Psoas muscle (tissue), 8 donors: ENCODE measurements around the gene GREB1. TPM values are rescaled to one million over a fixed set of nuclear protein-coding genes. Genes with fewer than 3 reads are reported as not detected.

Source experiments
- ATAC-seq, 4 donors: fragments of 200-7000 bp; cut with Tn5 transposase; one replicate each; pipeline ENCODE4 v1.9.1; 2020; ENCODE audit warnings: moderate library complexity in 3 of 4, mild to moderate bottlenecking in 2 of 4
- DNase-seq, 2 donors: peaks; one replicate each; pipeline ENCODE4 v3.0.0-alpha.2; 2020
- H3K27ac ChIP-seq: fragments of 200-600 bp; one replicate; pipeline ENCODE4 v1.8.0; 2022
- H3K27me3 ChIP-seq, 3 donors: fragments of 200-600 bp in 1 of 3; one replicate each; pipeline versions ENCODE4 v1.6.1 to v1.8.0; 2013 to 2022; ENCODE audit warnings: low read length in 2 of 3, mild to moderate bottlenecking in 2 of 3, moderate library complexity in 1 of 3; ENCODE audit not compliant: insufficient read depth in 3 of 3
- H3K36me3 ChIP-seq, 2 donors: fragments of 200-600 bp in 1 of 2; one replicate each; pipeline versions ENCODE4 v1.6.1 to v1.8.0; 2013 to 2022; ENCODE audit warnings: low read depth in 1 of 2, mild to moderate bottlenecking in 1 of 2, moderate library complexity in 1 of 2; ENCODE audit not compliant: insufficient read depth in 1 of 2
- H3K4me1 ChIP-seq: fragments of 200-600 bp; one replicate; pipeline ENCODE4 v1.8.0; 2022
- H3K4me3 ChIP-seq: fragments of 200-600 bp; one replicate; pipeline ENCODE4 v1.8.0; 2022; ENCODE audit warnings: mild to moderate bottlenecking
- H3K9me3 ChIP-seq: fragments of 200-600 bp; one replicate; pipeline ENCODE4 v1.8.0; 2022
- WGBS, 3 donors: extraction: QIAGEN DNeasy Blood & Tissue Kit; methylation state at CpG; one replicate each; pipeline versions ENCODE4 v1.1.6 to v1.1.7; 2013; 5-methylcytosine and 5-hydroxymethylcytosine counted together
- intact Hi-C, 2 donors: fragments of 100-400 bp; cut with DNase I; formaldehyde crosslinking; loops; one replicate each; pipeline versions ENCODE4 v1.11.0 to v1.14.2; 2022
- polyA plus RNA-seq, 3 donors: library from polyadenylated mRNA; stranded (reverse); fragments of 200-250 nt; gene quantifications; one replicate each; pipeline ENCODE4 v1.2.3, GENCODE V29; 2013
- total RNA-seq, 4 donors: library from RNA; stranded (reverse); fragmentation: NEBNext Ultra II Directional in 2 of 4; extraction: Animal tissue kit (Norgen Biotek cat#: 25700) in 2 of 4; gene quantifications; one replicate each; pipeline versions ENCODE4 v1.2.1 to v1.2.4, GENCODE V29; 2021 to 2023
- TF ChIP-seq, protein P1 (sequence below): fragments of 200-600 bp; IDR thresholded peaks from one replicate; pipeline ENCODE4 v1.8.0; 2022; ENCODE audit warnings: antibody characterized with exemption
- donor health status: healthy with polysubstance abuse.
- donor health status: DM: no; HTN: no; CAD: no; lungs with moderate emphysema.
- donor health status: Bipolar disorder and iron deficiency.
- donor health status: healthy.
- donor health status: DM: yes; HTN: yes; CAD: no.
- donor health status: DM: no; HTN: no; CAD: no.
- donor health status: DM: no; HTN: no; CAD: no.
- donor health status: DM: yes; HTN: yes; CAD: no.

The GREB1 gene
- total and polyA plus RNA-seq, 7 donors: 1.3 to 17.5 (median 3.2) TPM

DNA sequence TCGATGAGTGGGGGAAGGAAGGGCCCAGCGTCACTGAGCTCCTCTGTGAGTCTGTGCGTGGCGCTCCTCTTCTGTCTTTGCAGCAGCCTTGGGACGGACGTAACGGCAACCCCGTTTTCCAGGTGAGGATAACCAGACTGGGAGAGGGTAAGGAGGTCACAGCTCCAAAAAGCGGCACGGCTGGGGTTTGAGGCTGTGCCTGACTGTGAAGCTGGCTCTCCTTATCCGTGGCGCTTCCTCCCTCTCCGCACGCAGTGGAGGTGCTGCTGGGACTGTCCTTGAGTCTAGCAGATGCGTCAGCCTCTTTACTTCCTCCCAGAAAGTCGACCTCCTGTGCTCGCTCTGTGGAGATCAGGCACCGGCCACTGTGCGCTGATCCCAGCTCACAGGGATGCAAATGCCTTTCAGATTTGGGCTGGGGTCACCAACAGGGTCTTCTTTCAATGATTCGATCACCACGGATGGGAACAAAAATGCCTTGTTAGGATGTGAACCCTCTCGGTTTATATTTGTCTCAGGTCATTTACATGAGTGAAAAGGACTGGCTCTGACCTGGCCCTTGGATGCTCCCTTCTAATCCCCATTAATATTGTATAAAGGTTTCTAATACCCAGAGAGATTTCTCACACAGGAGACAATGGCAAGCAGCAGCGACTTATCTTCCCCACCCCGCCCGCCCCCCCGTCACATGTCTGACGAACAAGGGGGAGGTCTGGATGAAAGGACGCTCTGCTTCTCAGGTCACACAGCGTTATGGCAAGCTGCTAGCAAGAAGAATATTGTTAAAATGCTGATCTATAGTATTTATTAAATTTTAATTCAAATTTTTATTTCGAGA is 37.8 kb upstream of the GREB1 start:
- Histone ChIP-seq H3K36me3 (no peaks in the 10 kb centered on the region), H3K27ac (peak overlapping the region; percentile 79), H3K27me3 (no peaks in the 10 kb centered on the region), H3K4me1 (peaks cover 33% of the 10 kb centered on the region), H3K4me3 (no peak overlapping the region), H3K9me3 (no peaks in the 10 kb centered on the region)
- DNase-seq: no peak
- intact Hi-C loops: loop anchor here in 1 of 2 donors (5.0 kb wide), 1 partner anchor 46 kb away; no protein-coding TSS in a partner anchor
- TF ChIP-seq, protein P1, sequence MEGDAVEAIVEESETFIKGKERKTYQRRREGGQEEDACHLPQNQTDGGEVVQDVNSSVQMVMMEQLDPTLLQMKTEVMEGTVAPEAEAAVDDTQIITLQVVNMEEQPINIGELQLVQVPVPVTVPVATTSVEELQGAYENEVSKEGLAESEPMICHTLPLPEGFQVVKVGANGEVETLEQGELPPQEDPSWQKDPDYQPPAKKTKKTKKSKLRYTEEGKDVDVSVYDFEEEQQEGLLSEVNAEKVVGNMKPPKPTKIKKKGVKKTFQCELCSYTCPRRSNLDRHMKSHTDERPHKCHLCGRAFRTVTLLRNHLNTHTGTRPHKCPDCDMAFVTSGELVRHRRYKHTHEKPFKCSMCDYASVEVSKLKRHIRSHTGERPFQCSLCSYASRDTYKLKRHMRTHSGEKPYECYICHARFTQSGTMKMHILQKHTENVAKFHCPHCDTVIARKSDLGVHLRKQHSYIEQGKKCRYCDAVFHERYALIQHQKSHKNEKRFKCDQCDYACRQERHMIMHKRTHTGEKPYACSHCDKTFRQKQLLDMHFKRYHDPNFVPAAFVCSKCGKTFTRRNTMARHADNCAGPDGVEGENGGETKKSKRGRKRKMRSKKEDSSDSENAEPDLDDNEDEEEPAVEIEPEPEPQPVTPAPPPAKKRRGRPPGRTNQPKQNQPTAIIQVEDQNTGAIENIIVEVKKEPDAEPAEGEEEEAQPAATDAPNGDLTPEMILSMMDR: no peak
- no peak for ATAC-seq
- 60 to 68% (median 67%) methylated on average over 30 of the region's 30 CpGs for WGBS, 3 donors

DNA sequence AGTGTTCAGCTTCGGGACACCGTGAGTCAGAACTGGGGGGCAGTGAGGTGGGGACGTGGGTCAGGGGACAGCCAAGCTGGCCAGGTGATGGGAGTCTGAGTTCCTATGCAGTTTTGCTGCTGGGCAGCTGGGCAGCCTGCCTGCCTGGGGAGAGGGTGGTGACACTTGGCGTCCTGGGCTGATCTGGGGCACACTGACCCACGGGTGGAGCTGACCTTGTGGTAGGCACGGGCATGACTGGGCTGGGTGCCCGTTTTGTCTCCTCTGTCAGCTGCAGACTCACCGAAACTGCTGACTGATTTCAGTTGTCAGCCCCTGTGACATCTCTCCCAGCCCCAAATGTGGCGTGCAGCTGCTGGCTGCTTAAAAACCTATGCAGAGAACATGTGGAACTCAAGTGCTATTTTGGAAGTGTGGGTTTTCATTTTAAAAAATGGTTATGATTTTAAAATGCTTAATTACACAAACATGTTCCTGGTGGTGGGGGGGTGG is 35.3 kb upstream of the GREB1 start:
- TF ChIP-seq, protein P1: no peak
- intact Hi-C loops: loop anchor here in 1 of 2 donors (5.0 kb wide), 1 partner anchor 44 kb away; no protein-coding TSS in a partner anchor

GRCh38 chr2:11499081-11499743 is 34.6 kb upstream of the GREB1 start:
- H3K27me3 ChIP-seq: no peaks in the 10 kb centered on the region
- peaks cover 8% of the 10 kb centered on the region for H3K9me3 ChIP-seq
- ATAC-seq (peak in 1 of 4 donors; percentile 3), DNase-seq (no peak)
- peaks cover 22% of the 10 kb centered on the region for H3K4me1 ChIP-seq
- H3K4me3 ChIP-seq: peak overlapping the region; percentile 8
- TF ChIP-seq, protein P1: no peak
- no peaks in the 10 kb centered on the region for H3K36me3 ChIP-seq
- peak overlapping the region; percentile 79 for H3K27ac ChIP-seq
- intact Hi-C loops: loop anchor here in 1 of 2 donors (5.0 kb wide), 1 partner anchor 43 kb away; no protein-coding TSS in a partner anchor
- 26 to 45% (median 32%) methylated on average over 4 of the region's 4 CpGs for WGBS, 3 donors

More for the DNA sequence above, 35.3 kb upstream of the GREB1 start:
- peaks cover 7% of the 10 kb centered on the region for H3K9me3 ChIP-seq
- peak; percentile 97 to 99 (median 98) for ATAC-seq
- H3K4me3 ChIP-seq: peak overlapping the region; percentile 8
- peak overlapping the region; percentile 79 for H3K27ac ChIP-seq
- no peaks in the 10 kb centered on the region for H3K27me3 ChIP-seq
- WGBS, 3 donors: 13 to 25% (median 18%) methylated on average over 9 of the region's 9 CpGs
- peak; percentile 85 to 96 for DNase-seq
- no peaks in the 10 kb centered on the region for H3K36me3 ChIP-seq
- H3K4me1 ChIP-seq: peaks cover 22% of the 10 kb centered on the region

DNA sequence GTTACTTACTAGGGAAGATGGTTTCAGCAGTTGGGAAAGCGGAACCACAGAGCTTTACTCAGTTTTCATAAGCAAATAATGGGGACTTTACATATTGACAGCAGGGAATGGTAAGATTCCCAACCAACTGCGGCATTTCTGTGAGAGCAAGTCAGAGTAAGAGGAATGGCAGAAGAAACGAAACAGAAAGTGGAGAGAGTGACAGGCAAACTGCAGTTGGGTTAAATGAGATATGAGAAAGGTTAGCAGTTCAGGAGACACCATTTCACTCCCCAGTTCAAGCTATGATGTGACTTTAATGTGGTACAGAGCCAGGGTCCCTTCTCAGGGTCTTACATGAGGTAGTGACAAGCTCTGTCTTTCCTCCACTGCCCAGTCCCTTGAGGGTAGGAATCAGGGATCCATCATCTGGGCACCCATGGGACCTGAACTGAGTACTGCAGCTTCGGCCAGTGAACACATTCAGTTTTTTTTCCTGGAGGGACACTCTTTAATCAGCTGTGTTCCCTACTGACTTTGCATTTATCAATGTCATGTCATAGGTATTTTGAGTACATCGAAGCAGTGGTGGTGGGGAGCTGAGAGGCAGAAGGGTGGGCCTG is 33.0 kb upstream of the GREB1 start:
- no peaks in the 10 kb centered on the region for H3K36me3 ChIP-seq
- TF ChIP-seq, protein P1: no peak
- ATAC-seq: no peak
- peaks cover 26% of the 10 kb centered on the region for H3K4me1 ChIP-seq
- 77 to 85% (median 77%) methylated on average over 5 of the region's 5 CpGs for WGBS, 3 donors
- H3K27me3 ChIP-seq: no peaks in the 10 kb centered on the region
- H3K27ac ChIP-seq: peak overlapping the region; percentile 47
- peaks cover 8% of the 10 kb centered on the region for H3K9me3 ChIP-seq
- intact Hi-C loops: no loop called here
- no peak for DNase-seq
- no peak overlapping the region for H3K4me3 ChIP-seq
